Raji (cell line): Measurements from ENCODE around the gene OR2L13.

Experiments
- POLR2A ChIP-seq: IDR thresholded peaks from 2 replicates; pipeline ENCODE4 v1.6.1; 2011; ENCODE audit warnings: low read depth, low read length, control low read depth; ENCODE audit not compliant: insufficient read depth

Gene OR2L13

GRCh38 chr1:248144513-248145198 is 49.7 kb downstream of the OR2L13 start, which contains the start of gene OR2M5:
OR2M5 (plus strand) TSS chr1:248145148; CDS start chr1:248145148, 0 bp downstream.
- no peak for TF ChIP-seq POLR2A
